Stimulated activated CD8-positive, alpha-beta memory T cell treated with anti-CD3 and anti-CD28 coated beads, Interleukin-12 subunit alpha, Interleukin-12 subunit beta, amount 100 ng/mL, for 24 hours (primary cell): ENCODE measurements around the gene SETD1A.
"Not testable (repeated sequence)": the region's sequence is repeated elsewhere in the genome, so short reads cannot be mapped to it uniquely, and the experiment has no call there.

Experiments
- DNase-seq: peaks from one replicate; pipeline ENCODE4 v3.0.0-alpha.2; 2020; ENCODE audit errors: extremely low read depth

SETD1A gene

GRCh38 chr16:30998852-30999761 is 41.6 kb downstream of the SETD1A start:
- DNase-seq = no peak

DNA sequence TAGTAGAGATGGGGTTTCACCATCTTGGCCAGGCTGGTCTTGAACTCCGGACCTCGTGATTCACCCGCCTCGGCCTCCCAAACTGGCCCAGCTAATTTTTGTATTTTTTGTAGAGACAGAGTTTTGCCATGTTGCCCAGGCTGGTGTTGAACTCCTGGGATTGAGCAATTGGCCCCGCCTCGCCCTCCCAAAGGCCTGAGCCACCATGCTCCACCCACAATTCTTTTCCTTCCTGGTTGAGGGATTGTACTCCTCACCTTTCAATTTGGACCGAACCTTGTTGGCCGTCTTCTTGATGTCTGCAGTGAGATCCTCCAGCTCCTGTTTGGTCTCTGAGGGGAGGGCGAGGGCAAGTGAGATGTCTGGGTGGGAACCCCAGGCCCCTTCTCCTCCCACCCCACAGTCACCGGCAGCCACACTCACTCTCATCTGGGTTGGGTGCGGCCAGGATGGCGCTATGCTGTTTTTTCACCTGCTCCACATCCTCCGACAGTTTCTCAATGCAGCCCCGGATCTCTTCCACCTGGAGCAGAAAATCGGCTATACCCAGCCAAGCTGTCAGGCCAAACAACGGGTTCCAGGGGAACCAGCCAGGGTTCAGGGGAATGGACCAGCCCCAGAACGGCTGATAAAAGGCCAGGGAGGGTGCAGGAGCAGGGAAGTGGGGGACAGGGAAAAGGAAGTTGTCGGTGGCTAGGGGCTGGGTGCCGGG is 43.3 kb downstream of the SETD1A start:
- DNase-seq = no peak

DNA sequence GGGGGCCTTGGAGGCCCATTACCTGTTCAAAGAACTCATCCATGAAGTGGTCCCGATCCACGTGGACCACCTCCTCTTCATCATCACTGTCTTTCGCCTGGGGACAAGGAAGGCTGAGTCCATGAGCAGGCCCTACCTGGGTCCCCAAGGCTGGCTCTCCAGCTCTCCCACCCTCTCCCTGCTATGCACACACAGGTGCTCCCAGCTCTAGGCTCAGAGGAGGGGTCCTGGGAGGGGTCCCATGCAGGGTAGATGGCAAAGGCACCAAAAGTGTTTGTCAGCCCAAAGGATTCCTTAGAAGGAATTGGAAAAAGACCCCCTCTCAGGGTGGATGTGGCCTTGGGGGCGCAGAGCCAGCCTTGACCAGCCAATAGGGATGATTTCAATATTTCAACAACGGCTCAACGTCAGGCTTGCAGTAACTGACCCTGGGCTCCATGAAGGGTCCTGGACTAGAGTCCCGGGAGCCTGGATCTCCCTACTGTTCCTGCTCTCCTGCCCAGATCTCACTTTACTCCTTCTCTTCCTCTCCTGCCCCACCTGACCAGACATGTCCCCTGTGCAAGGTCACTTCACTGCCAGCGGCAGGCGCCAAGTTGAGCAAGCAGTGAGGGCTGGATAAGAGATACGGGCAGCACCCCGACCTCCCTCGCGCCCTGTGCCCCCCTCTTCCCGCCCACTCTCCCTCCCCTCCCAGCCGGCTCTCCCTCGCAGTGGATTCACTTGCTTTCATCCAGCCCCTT is 44.1 kb downstream of the SETD1A start:
- no peak for DNase-seq

DNA sequence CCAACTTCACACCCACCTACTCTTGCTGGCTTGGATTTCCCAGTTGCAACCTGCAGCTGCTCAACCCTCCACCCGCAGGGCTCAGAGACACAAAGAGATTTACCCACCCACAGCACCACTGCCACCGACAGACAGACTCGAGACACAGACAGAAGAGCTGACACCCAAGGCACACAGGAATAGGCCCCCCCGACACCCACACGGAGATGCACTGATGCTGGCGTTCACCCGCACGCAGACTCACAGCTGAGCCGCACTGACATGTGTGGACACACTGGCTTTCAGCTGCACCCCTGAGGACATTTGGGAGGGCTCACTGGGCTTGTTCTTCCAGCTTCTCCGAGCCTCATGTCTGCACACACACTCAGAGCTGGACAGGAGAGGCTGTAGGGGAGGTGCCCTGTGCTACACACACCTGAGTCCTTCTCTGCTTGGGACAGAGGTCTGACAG is 44.7 kb downstream of the SETD1A start:
- DNase-seq = no peak

GRCh38 chr16:31002862-31003341 is 45.3 kb downstream of the SETD1A start:
- no peak for DNase-seq

GRCh38 chr16:31003744-31004143 is 46.2 kb downstream of the SETD1A start:
- DNase-seq = no peak

- DNase-seq = no peak
Observed at GRCh38 chr16:31004658-31005057, 47.1 kb downstream of the SETD1A start.

- DNase-seq = no peak
Observed at GRCh38 chr16:31005350-31006085, 48.0 kb downstream of the SETD1A start.

DNA sequence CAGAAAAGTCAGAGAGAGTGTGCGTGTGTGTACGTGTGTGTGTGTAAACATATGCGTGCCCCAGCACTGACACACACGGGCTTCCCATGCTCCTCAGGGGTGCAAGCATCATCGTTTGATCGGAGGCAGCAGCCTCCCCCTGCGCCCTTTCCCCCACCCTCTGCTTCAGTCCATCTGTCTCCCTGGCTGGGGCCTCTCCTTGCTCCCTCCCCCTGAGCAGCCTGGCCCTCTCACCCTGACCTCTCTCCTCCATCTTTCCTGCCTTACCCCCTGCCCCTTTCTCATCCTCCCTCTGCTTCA is 48.5 kb downstream of the SETD1A start:
- DNase-seq = no peak

GRCh38 chr16:31006589-31006988 is 49.0 kb downstream of the SETD1A start:
- DNase-seq = no peak

DNA sequence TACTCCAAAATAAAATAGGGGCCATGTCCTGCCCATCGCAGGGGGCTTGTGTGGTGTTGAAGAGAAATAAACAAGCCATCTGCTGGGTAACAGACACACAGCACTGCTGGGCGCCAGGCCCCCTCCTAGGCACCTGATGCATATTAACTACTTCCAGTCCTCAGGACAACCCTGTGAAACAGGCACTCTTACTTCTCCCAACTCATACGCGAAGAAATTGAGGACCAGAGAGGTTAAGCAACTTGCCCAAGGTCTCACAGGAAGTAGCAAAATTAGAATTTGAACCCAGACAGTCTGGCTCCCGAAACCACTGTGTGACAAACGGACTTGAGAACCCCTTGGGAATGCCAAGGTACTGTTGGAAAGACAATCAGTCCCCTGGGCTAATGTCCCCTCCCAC is 50.1 kb downstream of the SETD1A start:
- no peak for DNase-seq

GRCh38 chr16:31008149-31008548 is 50.6 kb downstream of the SETD1A start:
- no peak for DNase-seq

DNA sequence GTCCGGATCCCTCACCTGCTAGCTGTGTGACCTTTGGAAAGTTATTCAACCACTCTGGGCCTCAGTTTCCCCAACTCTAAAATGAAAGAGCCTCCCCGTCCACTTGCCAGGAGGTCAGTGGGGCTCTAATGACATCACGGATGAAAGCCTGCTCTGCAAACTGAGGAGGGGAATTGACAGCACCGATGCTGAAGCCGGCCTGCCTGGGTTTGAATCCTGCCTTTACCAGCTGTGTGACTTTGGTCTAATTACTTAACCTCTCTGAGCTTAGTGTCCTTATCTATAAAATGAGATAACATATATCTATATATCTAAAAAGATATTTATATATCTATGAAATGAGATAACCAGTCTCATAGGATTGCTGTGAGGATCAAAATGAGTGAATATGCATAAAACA is 51.0 kb downstream of the SETD1A start:
- DNase-seq = no peak

DNA sequence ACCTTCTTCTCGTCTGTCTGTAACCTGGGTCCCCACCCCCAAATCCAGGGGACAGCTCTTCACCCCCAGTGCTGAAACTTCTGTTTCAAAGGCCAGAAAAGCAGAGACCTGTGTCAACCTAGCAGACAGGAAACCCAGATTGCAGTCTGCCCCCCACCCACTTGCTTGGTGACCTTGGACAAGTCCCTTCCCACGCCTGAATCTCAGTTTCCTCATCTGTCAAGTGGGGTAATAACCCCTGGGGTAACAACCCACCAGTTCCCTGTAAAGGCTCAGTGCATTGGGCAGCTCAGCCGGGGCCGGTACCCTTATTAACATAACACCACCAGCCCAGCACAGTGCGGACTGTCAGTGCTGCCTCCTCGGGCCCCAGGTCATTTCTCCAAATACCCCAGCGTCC is 51.6 kb downstream of the SETD1A start:
- DNase-seq = no peak

DNA sequence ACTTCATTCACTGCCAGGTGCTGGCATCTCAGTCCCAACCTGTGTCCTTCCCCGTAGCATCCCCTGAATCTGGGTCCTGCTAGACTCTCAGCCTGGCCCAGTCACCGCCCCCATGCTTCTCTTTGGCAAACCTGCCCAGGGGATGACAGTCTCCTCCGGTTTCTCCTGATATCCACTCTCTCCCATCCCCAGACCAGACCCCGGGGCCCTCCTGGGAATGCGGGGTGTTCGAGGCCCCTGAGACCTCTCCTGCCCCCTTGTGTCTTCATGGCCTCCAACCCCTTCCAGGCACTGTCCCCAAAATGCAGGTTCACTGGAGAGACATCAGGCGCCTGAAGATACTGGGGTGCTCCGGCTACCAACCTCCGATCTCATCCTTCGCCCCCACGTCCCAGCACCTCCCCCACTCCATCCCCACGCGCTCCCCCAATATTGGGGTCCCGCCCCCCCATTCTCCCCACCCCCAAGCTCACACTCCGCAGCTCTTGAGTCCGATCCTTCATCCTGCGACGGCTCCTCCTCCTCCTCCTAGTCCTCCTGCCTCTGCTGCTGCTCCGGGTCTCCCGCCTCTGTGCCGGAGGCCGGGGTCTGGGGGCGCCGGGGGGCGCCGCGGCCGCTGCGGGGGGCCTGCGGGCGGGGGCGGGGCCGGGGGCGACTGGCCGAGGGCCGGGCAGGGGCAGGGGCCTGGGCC is 52.5 kb downstream of the SETD1A start:
- DNase-seq = no peak

DNA sequence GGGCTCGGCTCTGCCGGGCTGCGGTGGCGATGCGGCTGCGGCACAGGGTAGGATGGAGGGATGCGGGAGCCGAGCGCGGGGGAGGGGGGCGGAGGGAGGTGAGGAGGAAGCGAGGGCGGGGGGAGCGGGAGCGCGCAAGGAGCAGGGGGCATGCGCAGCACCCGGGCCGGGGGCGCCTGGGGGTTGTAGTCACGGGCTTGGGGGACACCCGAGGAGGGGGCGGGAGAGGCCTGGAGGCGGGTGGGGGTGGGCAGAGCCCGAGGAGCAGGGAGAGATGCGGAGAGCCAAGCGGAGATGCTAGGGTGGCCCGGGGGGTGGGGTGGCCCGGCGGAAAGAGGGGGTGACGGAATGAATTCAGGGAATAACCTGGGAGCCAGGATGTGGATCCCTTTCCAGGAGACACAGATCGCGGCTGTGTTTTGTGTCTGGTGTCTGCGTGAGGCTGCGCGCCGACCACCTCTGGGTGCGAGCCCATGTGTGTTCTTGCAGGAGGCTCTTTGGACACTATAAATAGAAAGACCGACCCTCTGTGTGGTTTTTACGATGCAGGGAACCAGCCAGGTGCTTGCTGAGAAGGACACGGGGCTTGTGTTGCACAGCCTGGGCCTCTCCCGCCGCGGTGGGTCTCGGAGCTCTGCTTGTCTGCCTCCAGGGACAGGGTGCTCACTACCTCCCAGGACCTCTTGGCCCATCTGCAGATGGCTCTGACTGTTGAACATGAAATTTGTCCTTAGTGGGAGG is 53.2 kb downstream of the SETD1A start, which contains the start of gene STX1B:
Gene STX1B (minus strand): TSS at position 54 of the 741 bp plus-strand sequence. CDS start 242 bp downstream, outside the sequence.
- DNase-seq = no peak

DNA sequence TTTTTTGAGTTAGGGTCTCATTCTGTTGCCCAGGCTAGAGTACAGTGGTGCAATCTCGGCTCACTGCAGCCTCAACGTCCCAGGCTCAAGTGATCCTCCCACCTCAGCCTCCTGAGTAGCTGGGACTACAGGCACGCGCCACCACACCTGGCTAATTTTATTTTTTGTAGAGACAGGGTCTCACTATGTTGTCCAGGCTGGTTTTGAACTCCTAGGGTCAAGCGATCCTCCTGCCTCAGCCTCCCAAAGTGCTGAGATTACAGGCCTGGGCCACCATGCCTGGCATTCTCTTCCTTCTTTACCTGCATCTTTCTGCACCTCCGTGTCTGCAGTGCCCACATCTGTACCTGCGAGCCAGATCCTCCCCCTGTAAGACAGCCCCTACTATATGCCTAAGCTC is 54.3 kb downstream of the SETD1A start:
- not testable (repeated sequence) for DNase-seq

DNA sequence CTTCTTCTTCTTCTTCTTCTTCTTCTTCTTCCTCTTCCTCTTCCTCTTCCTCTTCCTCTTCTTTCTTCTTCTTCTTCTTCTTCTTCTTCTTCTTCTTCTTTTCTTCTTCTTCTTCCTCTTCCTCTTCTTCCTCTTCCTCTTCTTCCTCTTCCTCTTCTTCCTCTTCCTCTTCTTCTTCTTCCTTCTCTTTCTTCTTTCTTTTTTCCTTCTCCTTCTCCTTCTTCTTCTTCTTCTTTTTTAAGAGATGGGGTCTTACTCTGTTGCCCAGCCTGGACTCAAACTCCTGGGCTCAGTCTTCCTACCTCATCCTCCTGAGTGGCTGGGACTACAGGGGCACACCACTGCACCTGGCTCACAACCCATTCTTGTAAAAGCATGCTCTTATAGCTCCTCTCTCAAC is 55.7 kb downstream of the SETD1A start:
- not testable (repeated sequence) for DNase-seq

DNA sequence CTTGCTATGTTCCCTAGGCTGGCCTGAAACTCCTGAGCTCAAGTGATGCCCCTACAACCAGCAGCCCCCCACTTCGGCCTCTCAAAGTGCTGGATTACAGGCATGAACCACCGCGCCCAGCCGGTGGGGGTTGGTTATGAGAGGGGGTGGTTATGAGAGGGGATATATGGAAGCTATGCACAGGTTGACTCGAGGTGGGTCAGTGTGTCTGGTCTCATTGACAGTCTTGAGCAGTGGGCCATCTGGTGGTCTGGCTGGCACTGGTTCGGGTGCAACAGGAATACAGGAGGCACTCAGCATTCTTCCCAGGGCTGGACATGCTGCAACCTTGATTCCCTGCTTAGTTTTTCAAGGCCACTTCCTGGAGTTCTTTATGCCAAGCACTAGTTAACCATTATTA is 58.5 kb downstream of the SETD1A start:
- no peak for DNase-seq

DNA sequence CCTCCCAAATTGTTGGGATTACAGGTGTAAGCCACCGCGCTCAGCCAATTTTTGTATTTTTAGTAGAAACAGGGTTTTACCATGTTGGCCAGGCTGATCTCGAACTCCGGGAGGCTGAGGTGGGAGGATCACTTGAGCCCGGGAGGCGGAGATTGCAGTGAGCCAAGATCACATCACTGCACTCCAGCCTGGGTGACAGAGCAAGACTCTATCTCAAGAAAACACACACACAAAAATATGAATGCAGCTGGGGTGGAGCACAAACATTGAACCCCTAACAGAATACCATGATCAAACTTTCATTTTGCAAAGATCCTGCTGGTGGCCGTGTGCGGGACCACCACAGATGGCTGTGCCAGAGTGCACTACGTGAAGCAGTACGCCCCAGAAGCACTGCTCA is 60.2 kb downstream of the SETD1A start:
- DNase-seq = not testable (repeated sequence)
